ENCODE data around the gene CEP95.

Gene CEP95

DNA sequence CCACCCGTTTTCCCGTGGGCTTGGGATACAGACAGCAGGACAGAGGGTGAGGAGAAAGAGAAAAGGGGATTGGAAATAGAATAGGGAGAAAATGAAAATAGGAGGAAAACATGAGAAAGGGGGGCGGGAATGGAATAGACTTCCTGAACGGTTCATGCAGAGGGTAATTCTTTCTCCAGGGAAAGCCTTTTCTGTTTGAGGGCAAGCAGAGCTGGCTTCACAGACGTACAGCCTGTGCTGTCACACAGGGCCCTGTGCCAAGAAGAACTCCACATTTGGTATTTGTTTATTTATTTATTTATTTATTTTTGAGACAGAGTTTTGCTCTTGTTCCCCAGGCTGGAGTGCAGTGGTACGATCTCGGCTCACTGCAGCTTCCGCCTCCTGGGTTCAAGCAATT, 45.8 kb upstream of the CEP95 start:
- TF ChIP-seq, protein P1, sequence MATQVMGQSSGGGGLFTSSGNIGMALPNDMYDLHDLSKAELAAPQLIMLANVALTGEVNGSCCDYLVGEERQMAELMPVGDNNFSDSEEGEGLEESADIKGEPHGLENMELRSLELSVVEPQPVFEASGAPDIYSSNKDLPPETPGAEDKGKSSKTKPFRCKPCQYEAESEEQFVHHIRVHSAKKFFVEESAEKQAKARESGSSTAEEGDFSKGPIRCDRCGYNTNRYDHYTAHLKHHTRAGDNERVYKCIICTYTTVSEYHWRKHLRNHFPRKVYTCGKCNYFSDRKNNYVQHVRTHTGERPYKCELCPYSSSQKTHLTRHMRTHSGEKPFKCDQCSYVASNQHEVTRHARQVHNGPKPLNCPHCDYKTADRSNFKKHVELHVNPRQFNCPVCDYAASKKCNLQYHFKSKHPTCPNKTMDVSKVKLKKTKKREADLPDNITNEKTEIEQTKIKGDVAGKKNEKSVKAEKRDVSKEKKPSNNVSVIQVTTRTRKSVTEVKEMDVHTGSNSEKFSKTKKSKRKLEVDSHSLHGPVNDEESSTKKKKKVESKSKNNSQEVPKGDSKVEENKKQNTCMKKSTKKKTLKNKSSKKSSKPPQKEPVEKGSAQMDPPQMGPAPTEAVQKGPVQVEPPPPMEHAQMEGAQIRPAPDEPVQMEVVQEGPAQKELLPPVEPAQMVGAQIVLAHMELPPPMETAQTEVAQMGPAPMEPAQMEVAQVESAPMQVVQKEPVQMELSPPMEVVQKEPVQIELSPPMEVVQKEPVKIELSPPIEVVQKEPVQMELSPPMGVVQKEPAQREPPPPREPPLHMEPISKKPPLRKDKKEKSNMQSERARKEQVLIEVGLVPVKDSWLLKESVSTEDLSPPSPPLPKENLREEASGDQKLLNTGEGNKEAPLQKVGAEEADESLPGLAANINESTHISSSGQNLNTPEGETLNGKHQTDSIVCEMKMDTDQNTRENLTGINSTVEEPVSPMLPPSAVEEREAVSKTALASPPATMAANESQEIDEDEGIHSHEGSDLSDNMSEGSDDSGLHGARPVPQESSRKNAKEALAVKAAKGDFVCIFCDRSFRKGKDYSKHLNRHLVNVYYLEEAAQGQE (IDR thresholded peaks at IDR 0.05; ENCODE audit: insufficient read depth in 1 of 2, low read depth in 2 of 2, low read length in 2 of 2), result no peak

- TF ChIP-seq SIN3A (IDR thresholded peaks at IDR 0.05; ENCODE audit: borderline replicate concordance, insufficient read depth, low read length) (no peak), FOXP2 (optimal IDR thresholded peaks at IDR 0.05; ENCODE audit: borderline replicate concordance, extremely low read depth, extremely low read length, insufficient read depth) (no peak), TAF1 (IDR thresholded peaks at IDR 0.05; ENCODE audit: borderline replicate concordance, insufficient read depth, low read length) (no peak), POLR2AphosphoS5 (IDR thresholded peaks at IDR 0.05; ENCODE audit: low read depth, low read length) (no peak)
- TF ChIP-seq, protein P1 (IDR thresholded peaks at IDR 0.05; ENCODE audit: insufficient read depth in 1 of 2, low read depth in 2 of 2, low read length in 2 of 2), result no peak
Observed at GRCh38 chr17:64461788-64462187, 45.0 kb upstream of the CEP95 start.

DNA sequence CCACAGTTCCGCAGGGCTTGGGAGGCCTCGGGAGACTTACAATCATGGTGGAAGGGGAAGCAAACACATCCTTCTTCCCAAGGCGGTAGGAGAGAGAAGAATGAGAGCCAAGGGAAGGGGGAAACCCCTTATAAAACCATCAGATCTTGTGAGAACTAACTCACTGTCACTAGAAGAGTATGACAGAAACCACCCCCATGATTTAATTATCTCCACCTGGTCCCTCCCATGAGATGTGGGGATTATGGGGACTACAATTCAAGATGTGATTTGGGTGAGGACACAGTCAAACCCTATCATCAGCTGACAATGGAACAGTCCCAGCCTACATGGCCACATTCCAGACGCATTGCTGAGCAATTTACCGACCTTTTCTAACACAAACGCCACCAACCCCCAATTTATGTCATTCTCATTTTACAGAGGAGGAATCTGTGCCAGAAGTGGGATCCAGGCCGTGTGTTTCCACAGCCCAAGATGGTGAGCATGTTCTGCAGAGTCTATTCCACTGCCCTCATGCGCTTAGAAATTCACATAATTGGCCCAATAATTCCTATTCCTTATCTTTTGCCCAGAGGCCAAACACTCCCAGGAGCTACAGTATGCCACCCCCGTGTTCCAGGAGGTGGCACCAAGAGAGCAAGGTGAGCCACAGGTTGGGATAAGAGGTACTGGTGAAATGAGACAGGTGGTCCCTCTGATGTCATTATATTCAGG, 40.6 kb upstream of the CEP95 start:
- TF ChIP-seq POLR2AphosphoS5 (IDR thresholded peaks at IDR 0.05; ENCODE audit: low read depth, low read length) (no peak), FOXP2 (optimal IDR thresholded peaks at IDR 0.05; ENCODE audit: borderline replicate concordance, extremely low read depth, extremely low read length, insufficient read depth) (no peak), TAF1 (IDR thresholded peaks at IDR 0.05; ENCODE audit: borderline replicate concordance, insufficient read depth, low read length) (no peak), SIN3A (IDR thresholded peaks at IDR 0.05; ENCODE audit: borderline replicate concordance, insufficient read depth, low read length) (no peak)
- TF ChIP-seq, protein P1 (IDR thresholded peaks at IDR 0.05; ENCODE audit: insufficient read depth in 1 of 2, low read depth in 2 of 2, low read length in 2 of 2), result no peak

DNA sequence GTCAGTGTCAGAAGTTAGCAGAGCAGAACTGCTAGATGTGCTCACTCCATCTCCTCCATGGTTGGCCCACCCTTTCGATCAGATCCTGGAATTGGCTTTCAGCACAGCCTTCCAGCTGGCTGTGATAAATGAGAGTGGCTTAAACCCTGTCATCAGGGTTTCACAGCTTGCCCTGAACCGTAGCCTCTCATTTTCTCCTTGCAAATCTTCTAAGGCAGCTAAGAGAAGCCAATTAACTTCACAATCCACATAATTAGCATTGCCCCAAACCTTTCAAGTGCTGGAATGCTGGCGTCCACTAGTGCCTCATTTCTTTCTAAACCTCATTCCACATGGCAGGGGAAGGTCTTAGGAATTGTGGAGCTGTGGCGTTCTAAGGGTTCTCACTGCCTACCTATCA, 36.2 kb upstream of the CEP95 start:
- TF ChIP-seq, protein P1 (IDR thresholded peaks at IDR 0.05; ENCODE audit: insufficient read depth in 1 of 2, low read depth in 2 of 2, low read length in 2 of 2), result no peak
- TF ChIP-seq SIN3A (IDR thresholded peaks at IDR 0.05; ENCODE audit: borderline replicate concordance, insufficient read depth, low read length) (no peak), TAF1 (IDR thresholded peaks at IDR 0.05; ENCODE audit: borderline replicate concordance, insufficient read depth, low read length) (no peak), POLR2AphosphoS5 (IDR thresholded peaks at IDR 0.05; ENCODE audit: low read depth, low read length) (no peak), FOXP2 (optimal IDR thresholded peaks at IDR 0.05; ENCODE audit: borderline replicate concordance, extremely low read depth, extremely low read length, insufficient read depth) (no peak)

DNA sequence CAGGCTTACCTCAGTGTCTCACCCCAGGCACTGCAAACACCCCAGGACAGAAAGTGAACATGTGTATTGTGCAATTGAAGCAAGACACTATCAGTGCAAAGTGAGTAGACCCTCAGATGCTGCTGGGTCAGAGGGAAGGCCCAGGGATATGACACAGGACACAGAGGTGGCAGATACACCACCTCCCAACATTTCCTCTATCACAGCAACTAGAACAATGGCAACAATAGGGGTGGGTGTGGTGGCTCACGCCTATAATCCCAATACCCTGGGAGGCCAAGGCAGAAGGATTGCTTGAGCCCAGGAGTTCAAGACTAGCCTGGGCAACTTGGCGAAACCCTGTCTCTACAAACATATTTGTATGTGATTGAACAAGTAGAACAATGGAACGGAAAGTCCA, 35.3 kb upstream of the CEP95 start:
- TF ChIP-seq POLR2AphosphoS5 (IDR thresholded peaks at IDR 0.05; ENCODE audit: low read depth, low read length) (no peak), TAF1 (IDR thresholded peaks at IDR 0.05; ENCODE audit: borderline replicate concordance, insufficient read depth, low read length) (no peak), FOXP2 (optimal IDR thresholded peaks at IDR 0.05; ENCODE audit: borderline replicate concordance, extremely low read depth, extremely low read length, insufficient read depth) (no peak), SIN3A (IDR thresholded peaks at IDR 0.05; ENCODE audit: borderline replicate concordance, insufficient read depth, low read length) (no peak)
- TF ChIP-seq, protein P1 (IDR thresholded peaks at IDR 0.05; ENCODE audit: insufficient read depth in 1 of 2, low read depth in 2 of 2, low read length in 2 of 2), result no peak

All from PFSK-1 (cell line).